Left colon (tissue), 2 donors: ENCODE data around the gene MMP28. TPM values are rescaled to one million over a fixed set of nuclear protein-coding genes. Genes with fewer than 3 reads are reported as not detected.

Source experiments
- ATAC-seq: fragments of 200-7000 bp; cut with Tn5 transposase; one replicate; pipeline ENCODE4 v1.9.1; 2020; ENCODE audit warnings: mild to moderate bottlenecking, moderate library complexity
- DNase-seq, 2 donors: peaks; one replicate each; pipeline ENCODE4 v3.0.0-alpha.2; 2020
- intact Hi-C, 2 donors: fragments of 100-400 bp; cut with DNase I in 1 of 2; cut with micrococcal nuclease in 1 of 2; formaldehyde crosslinking; loops; one replicate each; pipeline versions ENCODE4 v1.11.2 to v1.14.0; 2022; cut with DNase I, micrococcal nuclease
- total RNA-seq, 2 donors: library from RNA; stranded (reverse); fragmentation: NEBNext Ultra II Directional; extraction: Animal tissue kit (Norgen Biotek cat#: 25700); gene quantifications; one replicate each; pipeline ENCODE4 v1.2.1, GENCODE V29; 2021
- donor health status: DM: no; HTN: no; CAD: no.
- donor health status: DM: yes; HTN: yes; CAD: no.

The MMP28 gene
- total RNA-seq, 2 donors from 2014 or later, result 62.7 to 83.0 TPM

DNA sequence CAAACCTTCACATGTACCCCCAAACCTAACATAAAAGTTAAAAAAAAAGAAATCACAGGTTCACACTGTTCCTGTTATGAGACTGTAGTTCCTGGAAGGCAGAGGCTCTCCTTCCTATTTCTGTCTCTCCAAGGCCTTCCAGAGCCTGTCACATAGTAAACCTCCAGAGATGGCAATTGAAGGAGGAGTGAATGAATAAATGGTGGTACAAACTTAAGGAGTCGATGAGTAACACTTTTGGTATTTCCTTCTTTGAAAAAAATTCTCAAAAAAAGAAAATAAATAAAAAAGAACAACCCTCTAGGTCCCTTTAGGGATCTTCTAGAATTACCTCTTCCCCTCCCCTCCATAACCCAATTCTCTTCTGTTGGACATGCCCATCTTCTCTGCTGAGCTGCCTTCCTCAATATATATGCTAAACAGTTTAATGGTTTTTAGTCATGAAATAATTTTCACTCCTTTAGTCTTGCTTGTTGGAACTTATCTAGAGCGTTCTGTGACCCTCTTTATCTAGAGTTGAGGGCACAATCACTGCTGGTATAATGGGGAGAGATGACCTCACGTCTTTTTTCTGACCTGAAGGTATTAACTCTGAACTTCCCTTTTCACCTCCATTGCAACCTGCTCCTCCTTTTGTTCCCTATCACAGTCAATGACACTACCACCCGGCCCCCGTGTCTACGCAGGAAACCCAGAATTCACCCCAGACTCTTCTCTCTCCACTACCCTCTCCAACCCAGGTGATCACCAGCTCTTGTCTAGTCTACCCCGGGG lies 12.1 kb upstream of the MMP28 start:
- no peak for DNase-seq
- no peak for ATAC-seq
- intact Hi-C loops, result loop anchor here in 1 of 2 donors (5.0 kb wide), 1 partner anchor 45 kb away; the partner anchor contains the start of gene C17orf50

DNA sequence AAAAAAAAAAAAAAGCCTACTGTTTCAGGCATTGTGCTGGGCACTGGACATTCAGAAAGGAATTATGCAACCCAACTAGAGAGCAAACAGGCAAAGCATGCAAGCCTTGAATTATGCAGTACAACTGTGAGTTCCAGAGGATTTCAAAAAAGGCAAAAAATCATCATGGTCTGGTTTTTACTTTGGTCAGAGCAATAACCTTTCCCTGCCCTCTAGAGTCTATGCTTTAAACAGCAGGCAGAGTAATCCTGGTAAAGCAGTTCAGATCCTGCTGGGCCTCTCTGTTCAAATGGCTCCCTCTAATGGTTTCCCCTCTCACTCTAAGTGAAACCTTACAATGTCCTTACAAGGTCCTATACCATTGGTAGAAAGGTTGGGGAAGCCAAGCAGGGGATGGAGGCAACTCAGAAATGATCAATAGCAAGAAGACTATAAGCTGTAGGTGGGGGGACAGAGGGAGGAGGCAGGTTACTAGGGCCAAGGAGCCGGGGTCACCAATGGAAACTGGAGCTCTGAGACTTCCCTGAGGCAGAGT lies 9.3 kb upstream of the MMP28 start:
- intact Hi-C loops, result loop anchor here (2.0 to 5.0 kb wide), 2 partner anchors 40 to 42 kb away; partner anchors contain the start of gene C17orf50 (in 1 of the 2)
- peak; percentile 51 for ATAC-seq
- no peak for DNase-seq

DNA sequence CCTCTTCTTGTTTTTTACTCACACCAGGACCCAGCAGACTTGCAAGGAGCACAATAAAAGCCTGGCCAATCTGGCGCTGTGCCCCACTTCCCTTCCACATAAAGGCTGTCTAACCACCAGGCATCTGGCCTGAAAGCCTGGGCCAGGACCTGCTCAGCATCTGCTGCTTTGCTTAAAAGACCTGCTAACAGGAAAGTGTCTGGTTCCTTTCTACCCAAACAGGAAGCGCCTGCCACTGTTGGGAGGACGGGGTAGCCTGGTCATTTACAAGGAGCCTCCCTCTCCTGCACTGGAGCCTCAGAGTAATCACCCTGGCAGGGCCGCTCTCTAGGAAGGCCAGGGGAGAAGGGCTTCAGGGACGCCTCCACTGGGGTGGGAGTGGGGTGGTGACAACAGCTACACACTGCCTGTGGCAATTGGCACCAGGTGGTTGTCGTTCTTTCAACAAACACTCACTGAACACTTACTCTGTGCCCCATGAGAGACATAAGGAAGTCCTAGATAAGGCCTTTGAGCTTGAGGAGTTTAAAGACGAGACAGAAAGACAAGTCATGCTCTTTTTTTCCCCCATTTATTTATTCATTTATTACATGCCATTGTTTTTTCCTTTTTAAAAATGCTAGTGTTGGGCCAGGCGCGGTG lies 6.3 kb upstream of the MMP28 start:
- ATAC-seq (peak; percentile 49), DNase-seq (peak; percentile 85 to 90)
- intact Hi-C loops, result no loop called here

DNA sequence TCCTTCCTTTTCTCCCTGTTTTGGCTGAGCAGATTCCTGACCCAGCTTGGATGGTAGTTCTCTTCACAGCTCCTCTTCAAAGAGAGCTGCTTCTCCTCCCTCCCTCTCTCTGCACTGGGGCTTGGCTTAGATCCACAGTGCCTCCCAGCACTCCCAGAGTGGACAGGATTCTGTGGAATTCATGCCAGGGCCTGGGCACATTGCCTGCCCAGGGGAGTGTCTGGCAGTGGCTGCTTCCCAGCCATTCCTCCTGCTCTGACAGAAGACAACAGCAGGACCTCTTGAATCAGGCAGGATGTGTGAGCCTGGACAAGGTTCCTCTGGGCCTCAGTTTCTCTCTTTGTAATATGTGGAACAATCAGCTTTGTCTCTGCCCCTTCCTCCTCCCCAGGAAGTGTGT lies 4.5 kb upstream of the MMP28 start:
- intact Hi-C loops, result no loop called here
- DNase-seq, result peak; percentile 72 to 86
- peak; percentile 43 for ATAC-seq

DNA sequence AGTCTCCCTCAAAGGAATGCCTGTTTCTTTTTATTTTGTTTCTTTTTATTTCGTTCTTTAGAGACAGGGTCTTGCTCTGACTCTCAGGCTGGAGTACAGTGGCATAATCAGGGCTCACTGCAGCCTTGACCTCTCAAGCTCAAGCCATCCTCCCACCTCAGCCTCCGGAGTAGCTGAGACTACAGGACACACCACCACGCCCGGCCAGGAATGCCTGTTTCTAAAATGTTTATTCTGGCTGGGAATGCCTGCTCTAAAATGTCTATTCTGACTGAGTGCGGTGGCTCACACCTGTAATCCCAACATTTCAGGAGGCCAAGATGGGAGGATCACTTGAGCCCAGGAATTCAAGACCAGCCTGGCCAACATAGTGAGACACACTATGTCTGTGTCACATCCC lies 2.5 kb upstream of the MMP28 start:
- intact Hi-C loops, result no loop called here
- no peak for DNase-seq

DNA sequence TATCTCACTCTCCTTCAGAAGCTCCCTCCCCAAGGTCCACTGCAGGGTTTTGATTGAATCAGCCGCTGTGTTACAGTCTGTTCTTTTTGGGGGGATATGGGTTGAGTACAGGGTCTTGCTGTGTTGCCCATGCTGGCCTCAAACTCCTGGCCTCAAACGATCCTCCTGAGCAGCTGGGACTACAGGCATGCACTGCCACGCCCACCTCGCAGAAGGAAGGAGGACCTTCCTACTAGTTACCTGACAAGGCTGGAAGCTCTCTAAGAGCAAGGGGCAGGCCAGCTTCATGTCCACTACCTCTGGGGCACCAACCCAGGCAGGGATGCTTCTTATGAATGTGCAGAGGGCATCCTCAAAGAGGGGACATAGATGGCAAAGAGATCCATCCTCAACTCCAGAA lies 1.9 kb upstream of the MMP28 start:
- ATAC-seq (no peak), DNase-seq (peak in 1 of 2 donors; percentile 52)
- intact Hi-C loops, result no loop called here

More for the DNA sequence above, 2.5 kb upstream of the MMP28 start:
- no peak for ATAC-seq

DNA sequence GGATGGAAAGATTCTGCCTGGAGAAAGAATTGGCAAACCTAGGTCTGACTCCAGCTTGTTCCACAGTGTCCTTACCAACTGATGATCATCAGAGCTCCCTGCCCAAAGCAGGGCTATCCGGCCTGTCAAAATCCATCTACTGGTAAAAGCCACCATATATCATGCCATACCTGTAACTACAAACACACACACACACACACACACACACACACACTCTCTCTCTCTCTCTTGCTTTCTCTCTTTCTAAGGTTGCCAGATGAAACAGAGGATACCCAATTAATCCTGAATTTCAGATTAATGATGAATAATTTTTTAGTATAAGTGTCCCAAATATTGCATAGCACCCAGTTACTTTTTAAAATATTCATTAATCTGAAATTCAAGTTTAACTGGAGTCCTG lies 1.5 kb upstream of the MMP28 start:
- ATAC-seq (no peak), DNase-seq (no peak)
- intact Hi-C loops, result no loop called here

DNA sequence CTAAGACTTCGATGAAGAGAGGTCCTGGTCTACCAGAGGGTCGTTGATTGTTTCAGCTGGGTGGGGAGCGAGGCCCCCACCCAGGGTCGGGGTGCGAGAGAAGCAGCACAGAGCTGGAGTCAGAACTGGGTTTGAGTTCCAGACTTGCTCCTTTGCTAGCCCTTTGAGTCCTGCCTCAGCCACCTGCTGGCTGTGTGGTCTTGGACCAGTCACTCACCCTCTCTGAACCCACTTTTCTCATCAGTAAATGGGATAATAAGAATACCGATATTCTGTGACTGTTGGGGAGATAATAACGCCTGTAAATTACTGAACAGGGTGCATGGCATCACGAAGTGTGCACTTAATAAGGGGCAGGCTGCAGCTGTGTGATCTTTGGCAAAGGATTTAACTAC lies 427 bp upstream of the MMP28 start:
- intact Hi-C loops, result no loop called here
- DNase-seq, result no peak
- ATAC-seq, result no peak

DNA sequence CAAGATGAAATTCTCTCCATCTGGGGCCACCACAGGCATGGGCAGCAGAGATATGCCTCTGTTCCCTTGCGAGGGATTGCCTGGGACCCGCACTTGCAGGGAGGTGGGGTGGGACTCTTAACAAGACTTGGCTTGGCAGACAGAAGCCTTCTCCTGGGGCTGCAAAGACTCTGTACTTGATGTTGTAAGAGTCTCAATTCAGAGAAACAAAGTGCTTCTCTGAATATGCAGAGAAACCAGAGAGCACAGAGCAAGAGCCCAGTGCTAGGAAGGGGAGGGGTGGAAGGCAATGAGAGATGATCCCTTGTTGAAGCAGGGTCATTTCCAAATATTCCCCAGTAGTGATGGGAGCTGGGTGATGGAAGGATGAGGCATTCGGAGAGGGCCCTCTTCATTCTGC lies 2.2 kb downstream of the MMP28 start:
- intact Hi-C loops, result no loop called here
- ATAC-seq (no peak), DNase-seq (peak in 1 of 2 donors; percentile 17)

DNA sequence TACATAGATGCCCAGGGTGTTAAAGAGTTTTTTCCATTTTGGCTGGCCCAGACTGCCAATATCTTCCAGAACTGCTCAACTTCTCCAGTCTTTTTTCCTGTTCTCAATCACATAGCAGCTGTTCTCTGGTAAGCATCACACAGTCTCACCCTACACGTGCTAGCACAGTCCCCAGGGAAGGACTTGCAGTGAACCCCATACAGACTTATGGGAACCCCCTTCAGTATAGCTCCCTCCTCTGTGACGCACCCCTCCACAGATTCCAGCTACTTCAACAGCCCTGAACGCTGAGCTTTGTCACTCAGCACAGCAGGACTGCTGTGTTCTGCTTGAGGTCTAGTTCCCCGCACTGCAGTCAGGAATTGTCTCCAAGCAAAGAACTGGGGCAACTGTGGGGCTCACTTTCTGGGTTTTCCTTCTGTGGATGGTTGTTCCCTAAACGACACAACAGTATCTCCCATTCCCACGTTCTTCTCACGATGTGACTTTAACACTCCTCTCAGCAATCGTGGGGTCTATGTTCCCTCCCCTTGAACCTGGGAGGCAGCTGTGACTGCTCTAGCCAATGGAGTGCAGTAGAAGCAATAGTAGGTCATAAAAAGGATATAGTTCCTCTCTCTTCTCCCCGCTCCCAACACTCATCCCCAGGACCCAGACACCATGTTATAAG lies 3.6 kb downstream of the MMP28 start:
- DNase-seq, result peak; percentile 1 to 16
- no peak for ATAC-seq
- intact Hi-C loops, result no loop called here

DNA sequence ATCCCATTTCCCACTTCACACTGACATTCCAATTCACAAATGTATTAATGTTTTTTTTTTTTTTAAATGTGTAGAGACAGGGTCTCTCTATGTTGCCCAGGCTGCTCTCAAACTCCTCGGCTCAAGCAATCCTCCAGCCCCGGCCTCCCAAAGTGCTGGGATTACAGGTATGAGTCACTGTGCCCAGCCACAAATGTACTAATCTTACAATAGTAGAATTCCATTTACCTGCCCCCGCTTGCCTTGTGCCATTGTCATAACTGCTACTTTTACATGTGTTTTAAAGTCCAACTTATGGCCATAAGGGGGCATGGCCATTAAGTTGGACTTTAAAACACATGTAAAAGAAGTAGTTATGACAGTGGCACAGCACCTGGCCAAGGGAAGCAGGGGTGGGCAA lies 4.6 kb downstream of the MMP28 start:
- intact Hi-C loops, result no loop called here
- ATAC-seq, result peak; percentile 13
- DNase-seq, result peak; percentile 21 to 47

DNA sequence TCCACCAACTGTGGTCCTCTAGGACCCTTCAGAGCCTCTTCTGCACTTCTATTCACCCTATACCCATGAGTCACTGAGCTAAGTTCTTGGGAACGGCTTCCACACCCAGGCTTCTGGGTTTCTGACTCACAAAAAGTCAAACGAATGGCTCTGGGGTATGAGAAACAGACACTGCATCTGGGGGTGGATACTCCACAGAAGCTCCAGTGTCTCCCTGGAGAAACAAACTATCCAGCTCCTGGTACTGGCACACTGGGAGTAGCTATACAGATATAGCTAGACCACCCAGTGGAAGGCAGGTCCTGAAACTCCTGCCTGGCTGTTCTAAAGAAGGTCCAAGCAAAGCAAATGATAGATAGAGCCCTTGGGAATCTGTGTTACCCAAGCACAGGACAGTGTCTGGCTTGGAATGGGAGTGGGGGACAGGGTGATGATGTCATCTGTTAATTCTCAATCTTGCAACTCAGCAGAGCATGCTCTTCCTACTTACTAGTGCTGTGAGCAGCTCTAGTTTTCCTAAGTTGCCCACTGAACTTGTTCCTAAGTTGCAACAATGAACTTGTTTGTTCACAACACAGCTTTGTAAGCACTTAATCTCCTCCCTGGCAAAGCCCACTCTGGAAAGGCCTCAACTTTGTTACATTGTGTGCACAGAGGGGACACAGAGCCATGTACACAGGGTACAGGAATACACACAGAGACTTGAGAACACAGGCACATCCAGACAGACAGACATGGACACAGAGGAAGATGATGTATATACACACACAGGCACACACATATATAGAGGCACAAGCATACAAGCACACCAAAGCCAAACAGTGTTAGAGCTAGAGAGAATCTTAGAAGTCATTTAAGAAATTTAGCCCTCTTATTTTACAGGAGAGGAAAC lies 6.7 kb downstream of the MMP28 start:
- peak; percentile 20 for ATAC-seq
- DNase-seq, result peak; percentile 2 to 24
- intact Hi-C loops, result no loop called here

DNA sequence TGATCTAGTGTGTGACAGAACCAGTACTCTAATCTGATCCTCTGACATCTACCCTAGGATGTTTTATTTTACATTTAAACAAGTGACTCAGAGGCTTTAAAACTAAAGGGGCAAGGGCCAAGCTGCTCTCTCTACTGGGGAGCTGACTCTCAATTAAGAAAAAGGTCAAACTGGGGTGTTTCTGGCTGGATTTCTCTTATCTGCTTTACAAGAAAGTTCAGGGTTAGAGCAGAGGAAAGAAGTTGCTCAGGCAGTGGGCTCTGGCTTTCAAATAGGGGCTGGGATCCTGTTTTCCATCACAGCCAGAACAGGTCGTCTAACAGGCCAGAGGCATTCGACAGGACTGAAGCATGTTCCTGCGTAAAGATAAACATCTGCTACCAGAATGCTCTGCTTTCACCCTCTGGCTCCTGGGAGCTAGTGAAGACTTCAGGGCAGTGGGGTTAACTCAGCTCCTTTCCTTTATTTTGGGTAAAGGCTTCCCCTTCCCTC lies 8.5 kb downstream of the MMP28 start:
- DNase-seq (peak in 1 of 2 donors; percentile 30), ATAC-seq (peak; percentile 40)
- intact Hi-C loops, result no loop called here

DNA sequence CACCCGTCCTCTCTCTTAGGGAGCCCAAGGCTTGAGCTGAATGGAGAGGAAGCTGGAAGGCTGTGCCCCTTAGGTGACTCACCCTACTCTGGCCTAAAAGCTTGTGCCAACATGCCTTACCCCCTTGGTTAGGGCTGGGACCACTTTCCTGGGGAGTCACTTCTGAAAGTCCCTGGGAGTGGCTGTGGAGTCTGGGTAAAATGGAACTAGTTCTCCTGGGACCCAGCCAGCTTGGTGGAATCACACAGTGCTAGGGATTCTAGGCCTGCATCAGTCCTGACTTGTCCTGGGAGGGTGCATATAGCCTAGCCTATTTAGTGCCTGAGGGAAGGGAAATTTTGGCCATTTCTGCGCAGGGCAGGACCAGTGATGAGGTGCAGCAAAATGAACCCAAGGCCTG lies 10.5 kb downstream of the MMP28 start:
- ATAC-seq (no peak), DNase-seq (no peak)
- intact Hi-C loops, result no loop called here

DNA sequence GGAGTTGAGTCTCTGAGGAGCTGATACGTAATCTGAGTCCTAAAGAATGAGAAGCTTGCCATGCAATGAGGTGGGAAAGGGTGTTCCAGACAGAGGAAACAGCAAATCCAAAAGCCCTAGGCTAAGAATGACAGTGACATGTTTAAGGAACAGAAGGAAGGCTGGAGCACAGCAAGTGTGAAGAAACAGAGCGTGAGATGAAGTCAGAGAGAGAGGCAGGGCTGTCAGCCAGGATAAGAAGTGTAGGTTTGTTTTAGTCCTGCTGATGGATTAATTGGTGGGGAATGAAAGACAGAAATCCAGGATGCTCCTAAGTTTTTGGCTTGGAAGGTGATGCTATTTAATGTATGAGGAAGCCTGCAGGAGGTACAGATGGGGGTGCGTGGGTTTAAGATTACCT lies 14.5 kb downstream of the MMP28 start:
- no peak for ATAC-seq
- DNase-seq, result no peak
- intact Hi-C loops, result no loop called here

DNA sequence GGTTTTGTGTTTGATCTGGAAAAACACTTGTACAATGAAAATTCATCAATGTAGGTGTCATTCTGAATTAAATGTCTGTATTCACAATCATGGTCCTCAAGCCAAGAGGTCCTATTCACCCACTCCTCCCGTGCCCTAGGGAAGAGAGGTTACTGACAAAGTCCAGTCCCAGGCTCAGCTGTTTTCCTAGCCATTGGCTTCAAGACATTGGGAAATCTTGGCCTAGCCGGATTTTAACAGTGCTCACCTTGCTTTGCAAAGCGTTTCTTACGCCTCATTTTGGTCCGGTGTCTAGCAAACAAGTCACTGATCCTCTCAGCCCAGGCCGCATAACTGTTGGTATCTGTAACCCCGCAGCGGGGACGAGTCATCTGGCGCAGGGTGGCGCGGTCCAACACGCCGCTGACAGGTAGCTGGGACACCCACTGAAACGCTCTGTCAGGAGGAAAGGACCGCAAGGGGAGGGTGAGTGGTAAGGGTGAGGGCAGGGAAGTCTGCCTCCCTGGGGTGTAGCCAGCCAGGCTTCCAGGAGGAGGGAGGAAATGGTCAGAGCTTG lies 16.7 kb downstream of the MMP28 start:
- intact Hi-C loops, result no loop called here
- ATAC-seq, result no peak
- DNase-seq, result no peak

DNA sequence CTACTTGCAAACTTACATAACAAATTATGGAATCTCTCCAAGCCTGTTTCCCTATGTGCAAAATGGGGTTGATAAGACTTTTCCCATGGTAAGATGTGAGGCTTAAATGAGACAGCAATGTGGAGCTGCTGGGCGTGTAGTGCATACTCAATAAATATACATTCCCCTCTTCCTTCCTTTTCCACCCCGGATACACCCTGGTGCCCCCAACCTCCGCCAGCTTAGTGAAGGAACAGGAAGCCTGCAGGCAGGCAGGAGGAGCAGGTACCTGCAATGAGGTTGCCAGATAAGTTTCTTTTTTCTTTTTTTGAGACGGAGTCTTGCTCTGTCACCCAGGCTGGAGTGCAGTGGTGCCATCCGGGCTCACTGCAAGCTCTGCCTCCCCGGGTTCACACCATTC lies 19.9 kb downstream of the MMP28 start:
- DNase-seq, result no peak
- intact Hi-C loops, result no loop called here
- ATAC-seq, result peak; percentile 42

DNA sequence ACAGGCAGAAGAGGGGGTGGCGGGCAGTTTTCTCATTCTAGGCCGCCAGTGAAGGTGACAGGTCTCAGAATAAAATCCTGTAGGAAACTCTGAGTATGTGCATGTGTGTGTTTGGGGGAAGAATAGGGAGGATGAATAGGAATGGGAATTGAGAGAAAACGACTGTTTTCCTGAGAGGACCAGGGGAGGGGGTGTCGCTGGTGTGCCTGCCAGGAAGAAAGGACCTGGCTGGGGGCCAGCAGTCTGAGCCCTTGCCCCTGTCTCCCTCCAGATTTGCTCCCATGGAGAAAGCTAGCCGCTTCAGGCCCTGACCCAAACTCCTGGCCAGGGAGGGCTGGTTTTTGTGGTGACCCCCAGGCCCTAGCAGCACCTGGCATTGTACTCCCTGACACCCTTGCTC lies 20.4 kb downstream of the MMP28 start:
- ATAC-seq (peak; percentile 11), DNase-seq (no peak)
- intact Hi-C loops, result no loop called here
